Stimulated activated CD8-positive, alpha-beta memory T cell treated with anti-CD3 and anti-CD28 coated beads, Interleukin-7, amount 100 ng/mL, for 48 hours (primary cell): ENCODE data around the gene KIRREL3.

Experiments used
- DNase-seq, 2 donors: peaks; one replicate each; pipeline ENCODE4 v3.0.0-alpha.2; 2020; ENCODE audit warnings: low read depth in 1 of 2; ENCODE audit errors: extremely low read depth in 1 of 2

The KIRREL3 gene

DNA sequence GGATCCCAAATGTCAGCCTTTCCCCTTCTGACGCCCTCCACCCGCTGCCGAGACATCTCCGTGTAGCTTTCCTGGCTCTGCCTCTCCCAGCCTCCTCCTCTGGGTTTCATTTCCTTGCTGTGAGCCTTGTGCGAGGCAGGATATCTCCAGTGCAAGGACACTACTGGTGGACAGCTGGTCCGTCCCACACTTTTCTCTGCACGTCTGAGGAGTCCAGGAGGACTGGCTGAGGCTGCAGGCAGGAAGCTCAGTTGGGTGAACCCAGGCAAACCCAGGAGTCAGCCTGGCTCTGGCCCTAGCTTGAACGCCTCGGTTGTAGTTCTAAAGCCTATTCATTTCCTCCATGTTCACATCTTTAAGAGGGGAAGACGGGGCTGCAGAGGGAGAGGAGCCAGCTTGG, 499.6 kb downstream of the KIRREL3 start:
- no peak for DNase-seq

DNA sequence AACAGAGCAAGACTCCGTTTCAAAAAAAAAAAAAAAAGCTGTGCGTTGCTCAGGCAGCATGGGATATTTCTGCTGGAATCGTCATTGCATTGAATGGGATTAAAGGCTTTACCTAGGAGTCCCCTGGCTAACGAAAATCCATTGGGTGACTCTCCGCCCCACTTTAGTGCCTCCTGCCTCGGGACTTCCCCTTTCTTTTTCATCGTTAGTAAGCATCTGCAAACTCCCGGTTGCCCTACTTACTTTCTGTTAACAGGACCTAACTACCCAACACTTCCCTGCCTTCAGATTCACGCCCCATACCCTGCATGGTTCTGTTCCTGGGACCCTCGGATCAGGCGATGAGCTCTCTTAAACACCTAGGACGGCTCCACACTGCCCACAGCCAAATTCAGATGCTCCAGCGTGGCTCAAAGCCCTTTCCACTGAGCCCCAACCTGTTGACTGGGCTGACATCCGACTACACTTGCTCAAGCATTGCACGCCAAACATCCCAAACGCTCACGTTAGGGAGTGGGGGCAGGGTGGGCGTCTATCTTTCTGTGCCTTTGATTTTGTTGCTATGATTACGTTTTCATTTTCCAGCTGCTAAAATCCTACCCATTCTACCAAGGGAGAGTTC, 501.3 kb downstream of the KIRREL3 start:
- DNase-seq: no peak

DNA sequence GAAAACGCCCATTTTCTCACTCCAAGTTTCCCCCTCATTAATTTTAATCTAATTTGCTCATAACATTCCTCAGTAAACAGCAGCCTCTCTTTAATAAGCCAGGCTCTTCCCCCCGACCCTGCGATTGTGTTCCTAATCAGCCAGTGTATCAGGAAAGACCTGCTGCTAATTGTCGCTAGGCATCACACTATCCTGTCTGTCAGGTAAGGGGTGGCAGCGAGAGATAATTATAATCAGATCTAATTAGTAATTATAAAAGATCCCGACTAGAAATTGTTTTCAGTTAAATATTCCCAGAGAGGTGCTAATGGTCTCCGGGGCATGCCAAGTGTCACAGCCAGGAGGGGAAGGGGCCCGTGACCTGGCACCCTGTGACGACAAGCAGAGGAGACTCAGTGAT, 502.3 kb downstream of the KIRREL3 start:
- no peak for DNase-seq

DNA sequence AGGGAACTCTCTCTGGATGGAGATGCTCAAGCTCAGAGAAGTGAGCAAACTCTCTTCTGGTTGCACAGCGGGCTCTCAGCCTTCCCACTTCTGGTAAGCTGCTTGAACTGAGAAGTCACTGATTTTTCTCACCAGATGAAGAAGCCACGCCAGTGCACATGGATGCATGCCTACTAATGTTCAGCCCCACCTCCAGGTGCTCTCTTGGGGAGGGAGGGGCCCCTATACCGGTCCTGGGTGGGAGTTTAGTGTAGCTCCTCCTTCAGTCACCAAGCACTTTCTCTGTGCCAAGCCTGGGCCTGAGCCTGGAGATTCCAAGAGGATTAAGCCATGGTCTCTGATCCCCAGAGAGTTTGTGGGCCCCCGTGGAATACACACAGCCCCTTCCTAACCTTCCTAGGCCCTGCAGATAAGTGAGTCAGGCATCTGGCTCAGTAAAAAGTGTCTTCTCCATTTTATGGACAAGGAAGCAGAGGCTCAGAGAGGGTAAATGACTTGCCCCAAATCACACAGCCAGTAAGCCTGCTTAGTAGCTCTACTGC, 502.9 kb downstream of the KIRREL3 start:
- no peak for DNase-seq

DNA sequence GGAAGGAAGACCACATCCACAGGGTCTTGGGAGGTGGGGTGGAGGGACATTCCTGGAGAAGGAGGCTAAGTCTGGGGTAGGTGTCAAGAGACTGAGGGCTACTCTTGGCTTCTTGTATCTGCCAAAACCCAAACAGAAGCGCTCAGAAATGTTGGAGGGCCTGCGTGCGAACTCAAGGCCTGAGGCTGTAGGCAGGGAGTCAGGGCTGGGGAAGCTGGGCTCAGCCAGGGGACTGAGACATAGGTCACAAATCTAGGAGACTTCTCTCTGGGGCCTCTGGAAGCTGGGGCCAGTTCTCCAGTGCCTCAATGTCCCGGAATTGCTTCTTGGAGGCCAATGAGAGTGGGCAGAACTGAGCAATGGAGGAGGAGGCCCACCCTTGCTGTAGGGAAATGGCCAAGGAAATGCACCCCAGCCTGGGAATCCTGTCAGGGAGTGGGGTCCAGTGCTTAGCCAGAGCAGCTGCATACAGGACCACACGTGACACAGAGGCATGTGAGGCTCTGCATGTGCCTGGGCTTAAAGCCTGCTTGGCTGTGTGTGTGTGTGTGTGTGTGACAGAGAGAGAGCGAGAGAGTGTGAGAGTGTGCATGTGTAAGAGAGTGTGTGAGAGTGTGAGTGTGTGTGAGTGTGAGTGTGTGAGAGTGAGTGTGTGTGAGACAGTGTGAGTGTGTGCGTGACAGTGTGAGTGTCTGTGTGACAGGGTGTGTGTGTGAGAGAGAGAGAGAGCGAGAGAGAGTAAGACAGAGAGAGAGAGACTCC, 503.8 kb downstream of the KIRREL3 start:
- no peak for DNase-seq

DNA sequence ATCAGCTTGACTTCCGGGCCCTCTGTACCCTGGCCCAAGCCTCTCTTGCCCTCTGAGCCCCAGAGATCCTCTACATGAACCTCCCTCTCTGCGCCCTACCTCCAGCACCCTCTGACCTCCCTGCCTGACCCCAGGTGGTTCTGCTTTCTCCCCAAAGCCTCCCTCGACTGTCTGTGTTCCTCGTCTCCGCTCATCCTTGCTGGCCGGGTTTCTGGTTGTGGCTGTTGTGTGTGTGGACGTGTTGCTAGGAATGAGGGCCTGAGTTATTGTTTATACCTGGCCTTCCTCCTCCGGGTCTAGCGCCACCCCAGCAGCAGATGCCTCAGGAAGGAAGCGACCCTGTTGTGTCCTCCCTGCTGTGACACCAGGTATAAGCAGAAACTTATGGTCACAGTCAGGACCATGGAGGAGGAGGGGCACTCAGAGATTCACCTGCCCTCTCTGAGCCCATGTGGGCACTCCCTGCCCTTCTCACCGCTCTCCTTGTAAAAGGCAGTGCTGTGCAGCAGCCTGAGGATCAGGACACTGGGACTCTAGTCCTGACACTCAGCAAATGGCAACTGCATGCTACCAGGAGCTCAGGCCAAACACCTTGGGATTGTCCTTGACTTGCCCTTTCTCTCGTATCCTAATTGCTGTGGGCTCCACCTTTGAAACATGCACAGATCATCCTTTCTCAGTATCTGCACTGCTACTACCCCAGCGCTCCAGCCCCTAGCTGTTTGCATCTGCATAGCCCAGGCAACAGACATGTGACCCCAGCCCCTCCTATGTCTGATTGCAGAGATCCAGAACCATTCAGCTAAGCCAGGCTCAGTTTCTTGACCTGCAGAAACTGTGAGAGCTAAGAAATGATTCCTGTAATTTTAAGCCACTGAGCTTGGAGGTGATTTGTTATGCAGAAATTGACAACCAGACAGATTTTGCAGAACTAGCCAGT, 505.0 kb downstream of the KIRREL3 start:
- no peak for DNase-seq

DNA sequence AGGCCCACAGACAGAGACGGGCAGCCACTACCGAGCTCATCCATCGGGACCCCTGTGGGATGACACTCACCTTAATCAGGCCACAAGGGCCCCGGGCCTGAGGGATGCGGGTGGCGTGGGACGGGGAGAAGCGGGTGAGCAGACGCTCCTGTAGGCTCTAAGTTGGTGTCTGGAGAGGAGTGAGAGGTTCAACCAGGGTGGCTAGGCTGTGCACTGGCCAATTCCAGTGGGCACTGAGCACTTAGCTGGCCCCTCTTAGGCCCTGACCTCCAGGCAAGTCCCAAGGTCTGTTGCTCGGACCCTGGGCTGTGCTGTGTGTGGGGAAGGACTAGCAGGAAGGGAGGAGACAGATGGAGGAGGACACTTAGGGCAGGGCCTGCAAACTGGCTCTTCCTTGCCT, 505.7 kb downstream of the KIRREL3 start:
- DNase-seq: no peak

DNA sequence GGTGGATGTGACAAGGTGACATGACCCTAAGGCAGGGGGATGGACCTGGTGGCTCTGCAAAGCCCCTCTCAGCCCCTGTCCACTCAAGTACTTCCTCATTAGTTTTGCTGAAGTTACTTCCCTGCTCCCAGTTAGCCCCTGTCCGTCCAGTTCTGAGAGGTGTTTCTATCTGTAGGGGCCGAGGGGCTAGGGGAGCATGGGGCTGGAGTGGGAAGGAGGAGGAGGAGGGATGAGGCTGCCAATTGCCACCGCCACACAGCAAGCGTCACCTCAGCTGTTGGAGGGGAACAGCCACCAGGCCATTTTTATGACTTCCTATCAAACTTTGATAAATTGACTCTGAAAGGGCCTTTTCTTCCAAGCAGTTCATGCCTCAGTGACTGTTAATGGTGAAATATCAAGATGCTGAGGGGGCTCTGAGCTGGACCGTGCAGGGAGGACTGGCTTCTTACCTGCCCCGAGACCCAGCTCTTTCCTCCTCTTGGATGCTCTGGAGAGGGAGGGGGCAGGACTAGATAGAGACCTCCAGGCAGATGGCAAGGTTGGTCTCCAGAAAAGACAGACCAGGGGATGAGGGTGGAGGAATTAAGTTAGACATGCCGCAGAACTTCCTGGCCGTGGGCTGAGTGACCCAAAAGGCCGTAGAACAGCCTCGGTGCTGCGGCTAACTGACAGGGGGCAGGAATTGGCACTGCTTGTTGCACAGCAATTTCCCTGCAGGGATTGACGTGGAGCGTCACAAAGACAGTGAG, 508.1 kb downstream of the KIRREL3 start:
- no peak for DNase-seq

DNA sequence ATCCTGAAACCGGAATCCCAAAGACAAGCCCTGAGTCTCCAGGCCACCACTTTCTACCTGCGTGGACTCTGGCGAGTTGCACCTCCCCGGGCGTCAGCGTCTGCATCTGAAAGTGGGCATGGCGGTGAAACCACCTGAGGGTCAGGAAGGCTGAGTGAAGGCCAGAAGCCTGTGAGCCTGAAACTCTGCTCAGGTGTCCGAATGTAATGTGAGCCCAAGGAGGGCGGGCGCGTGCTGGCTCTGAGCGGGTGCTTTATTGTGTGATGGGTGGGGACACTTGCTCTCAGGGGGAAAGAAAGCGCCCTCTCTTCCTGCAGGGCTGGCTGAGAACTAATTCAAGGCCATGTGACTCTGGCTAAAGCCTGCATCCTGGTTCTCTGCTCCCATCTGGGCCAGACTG, 509.5 kb downstream of the KIRREL3 start:
- no peak for DNase-seq

DNA sequence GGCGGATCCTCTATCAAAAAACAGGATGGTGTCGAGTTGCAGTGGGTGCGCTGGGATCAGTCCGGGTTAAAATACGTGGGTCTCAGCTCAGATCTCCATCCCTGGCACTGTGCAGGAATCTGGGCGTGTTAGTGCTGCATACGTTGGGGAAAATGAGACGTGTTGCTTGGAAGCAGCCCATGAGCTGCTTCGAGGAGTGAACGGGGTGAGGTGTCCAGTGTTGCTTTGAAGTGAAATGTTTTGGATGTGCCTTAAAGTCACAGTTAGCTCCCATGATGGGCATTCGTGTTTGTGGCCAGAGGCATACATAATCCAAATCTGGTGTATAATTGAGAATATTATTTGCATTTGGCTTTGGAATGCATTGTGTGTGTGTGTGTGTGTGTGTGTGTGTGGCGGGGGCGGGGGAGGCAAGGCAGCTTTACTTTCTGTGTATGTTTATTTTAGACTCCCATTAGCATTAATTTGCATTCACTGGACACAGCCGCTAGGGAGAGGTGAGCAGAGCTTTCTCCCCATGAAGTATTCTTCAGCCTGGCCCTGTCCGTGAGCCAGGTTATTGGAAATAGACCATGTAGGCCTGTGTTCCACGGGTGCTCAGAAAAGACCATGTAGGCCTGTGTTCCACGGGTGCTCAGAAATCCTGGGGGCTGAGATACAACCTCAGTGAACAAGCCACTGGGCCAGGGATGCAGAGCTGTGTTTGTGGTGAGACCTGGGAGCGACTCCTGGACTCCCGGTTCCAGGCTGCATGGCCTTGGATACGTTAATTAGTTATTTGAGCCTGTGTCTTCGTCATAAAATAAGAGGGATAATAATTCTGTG, 510.5 kb downstream of the KIRREL3 start:
- DNase-seq: no peak

DNA sequence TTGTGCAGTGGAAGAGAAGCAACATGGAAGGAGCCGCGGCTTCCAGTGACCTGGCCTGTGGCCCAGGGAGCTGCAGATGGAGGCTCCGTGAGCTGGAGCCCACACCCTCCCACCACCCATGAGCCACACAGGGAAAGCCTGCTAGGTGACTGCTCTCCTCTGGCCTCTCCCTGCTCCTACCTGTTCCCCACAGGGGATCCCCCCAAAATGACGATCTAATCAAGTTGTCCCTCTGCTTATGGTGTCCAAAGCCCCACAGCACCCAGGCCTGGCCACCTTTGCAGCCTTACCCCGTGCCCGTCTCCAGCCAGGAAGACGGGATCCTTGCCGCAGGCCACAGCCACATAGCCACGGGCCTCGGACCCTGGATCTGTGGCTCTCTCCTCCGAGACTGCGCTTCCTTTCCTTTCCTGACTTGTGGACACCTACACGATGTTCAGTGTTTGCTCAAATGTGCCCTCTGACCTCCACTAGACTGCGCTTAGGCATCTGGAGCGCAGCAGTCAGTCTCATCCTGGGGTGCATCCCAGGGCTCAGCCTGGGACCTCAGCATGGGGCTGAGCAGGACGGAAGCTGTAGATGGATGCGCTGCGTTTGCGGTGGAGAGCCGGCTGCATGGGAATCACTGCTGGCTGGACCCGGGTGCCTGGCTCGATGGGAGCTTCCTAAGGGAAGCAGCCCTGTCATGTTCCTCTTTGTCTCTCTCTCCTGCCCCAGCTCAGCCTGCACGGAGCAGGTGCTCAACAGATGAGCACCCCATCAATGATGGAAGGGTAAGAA, 511.8 kb downstream of the KIRREL3 start:
- DNase-seq: no peak

DNA sequence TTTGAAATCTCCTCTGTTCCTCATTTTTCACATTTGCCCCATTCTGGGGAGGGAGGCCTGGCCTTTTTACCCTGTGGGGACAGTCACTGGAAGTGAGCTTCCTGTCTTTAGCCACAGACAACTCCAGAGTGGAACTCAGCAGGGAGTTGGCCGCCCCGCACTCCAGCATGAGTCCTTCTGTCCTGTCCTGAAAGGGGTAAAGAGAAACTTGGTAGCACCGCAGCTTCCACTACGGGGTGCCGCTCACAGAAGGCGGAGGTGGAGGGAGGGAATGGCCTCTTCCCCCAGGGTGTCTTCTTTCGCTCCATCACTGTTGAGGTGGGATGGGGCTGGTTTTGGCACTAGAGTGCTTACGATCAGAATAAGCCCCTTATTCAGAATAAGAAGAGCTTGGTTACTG, 512.9 kb downstream of the KIRREL3 start:
- no peak for DNase-seq

DNA sequence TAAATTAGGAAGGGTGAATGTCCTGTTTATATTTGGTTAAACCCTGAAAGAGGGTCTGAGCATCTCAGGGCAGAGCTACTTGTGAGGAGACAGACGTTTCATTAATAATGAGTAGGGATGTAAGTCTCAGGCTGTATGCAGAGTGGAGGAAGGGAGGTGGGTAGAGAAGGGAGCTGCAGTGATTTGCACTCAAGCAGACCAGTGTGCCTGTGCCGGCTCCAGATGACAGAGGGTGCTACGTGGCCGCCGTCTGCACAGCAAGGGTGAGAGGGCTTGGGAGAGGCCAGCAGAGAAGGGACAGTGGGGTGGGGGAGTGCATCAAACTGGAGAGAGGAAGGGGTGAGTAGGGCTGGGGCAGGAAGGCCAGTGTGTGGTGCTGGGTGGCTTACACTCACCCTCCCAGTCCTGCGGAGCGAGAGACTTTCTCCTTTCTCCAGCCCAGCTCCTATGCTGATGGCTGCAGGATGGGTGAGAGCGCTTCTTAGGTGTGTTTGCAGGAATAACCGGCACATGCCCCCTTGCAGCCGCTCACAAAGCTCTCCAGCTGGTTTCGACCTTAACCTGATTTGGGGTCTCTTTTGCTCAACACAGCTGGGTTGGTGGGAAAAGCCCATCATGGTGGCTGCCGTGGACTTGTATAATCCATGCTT, 514.5 kb downstream of the KIRREL3 start:
- no peak for DNase-seq

DNA sequence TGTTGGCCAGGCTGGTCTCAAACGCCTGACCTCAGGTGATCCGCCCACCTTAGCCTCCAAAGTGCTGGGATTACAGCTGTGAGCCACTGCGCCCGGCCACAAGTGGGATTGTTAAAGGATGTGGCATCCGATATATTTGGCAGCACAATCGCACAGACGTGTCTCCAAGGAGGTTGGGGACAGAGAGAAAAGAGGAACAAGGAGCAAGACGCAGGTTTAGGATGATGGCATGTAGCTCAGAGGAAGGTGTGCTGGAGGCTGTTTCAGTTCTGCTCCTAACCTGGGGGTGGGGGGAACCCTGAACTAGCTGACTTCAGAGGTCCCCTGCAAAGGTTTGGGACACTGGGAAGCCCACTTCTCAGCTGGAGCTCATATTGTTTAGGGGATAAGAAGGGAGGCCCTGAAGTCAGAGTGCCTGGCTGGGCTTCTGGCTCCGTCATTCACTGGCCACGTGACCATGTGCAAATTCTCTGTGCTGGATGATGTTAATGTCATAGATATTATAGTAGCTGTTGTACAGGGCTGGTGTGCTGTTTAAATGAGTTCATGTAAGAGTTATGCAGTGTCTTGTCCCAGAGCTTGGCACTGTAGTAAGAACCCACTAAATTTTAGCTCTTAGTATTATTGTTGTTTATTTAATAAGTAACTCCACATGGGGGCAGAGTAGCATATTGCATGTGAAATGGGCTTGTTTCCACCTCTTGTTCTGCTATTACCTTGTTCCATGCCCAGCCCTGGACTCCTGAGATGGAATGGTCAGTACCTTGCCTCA, 515.4 kb downstream of the KIRREL3 start:
- no peak for DNase-seq

DNA sequence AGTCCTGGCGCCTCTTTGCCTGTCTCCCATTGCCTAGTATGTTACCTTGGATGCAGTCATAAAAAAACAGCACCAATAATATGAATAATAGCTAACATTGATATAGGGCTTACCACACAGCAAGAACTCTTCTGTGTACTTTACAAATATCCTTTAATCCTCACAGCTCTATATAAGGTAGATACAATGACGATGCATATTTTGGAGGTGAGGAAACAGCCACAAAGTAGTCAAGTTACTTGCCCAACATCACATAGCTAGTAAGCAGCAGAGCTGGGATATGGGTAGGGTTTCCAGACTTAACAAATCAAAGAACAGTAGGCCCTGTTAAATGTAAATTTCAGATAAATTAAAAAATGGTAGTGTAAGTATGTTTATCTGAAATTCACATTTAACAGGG, 516.3 kb downstream of the KIRREL3 start:
- no peak for DNase-seq

DNA sequence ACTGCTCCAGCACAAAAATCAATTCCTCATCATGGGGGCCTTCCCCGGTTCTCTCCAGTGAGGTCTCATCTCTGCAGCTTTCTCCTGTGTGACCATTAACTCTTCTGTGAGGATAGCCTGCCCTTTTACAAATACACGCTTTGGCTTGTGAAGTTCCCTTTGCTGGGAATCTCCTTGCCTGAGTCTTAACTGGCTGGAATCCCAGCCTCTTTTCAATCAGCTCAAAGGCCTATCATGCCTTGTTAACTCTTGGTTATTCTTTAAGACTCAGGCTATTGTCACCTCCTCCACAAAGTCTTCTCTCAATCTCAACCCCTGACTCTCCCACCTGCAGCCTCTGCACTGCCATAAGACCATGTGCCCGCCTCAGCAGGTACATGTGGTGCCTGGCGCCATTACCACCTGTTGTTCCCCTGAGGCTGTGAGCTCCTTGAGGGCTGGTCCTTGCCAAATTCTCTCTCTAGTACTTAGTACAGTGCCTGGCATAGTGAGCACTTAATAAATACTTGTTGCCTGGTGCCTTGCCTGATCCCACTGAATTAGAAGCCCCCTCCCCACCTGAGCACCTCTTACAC, 516.9 kb downstream of the KIRREL3 start:
- no peak for DNase-seq

DNA sequence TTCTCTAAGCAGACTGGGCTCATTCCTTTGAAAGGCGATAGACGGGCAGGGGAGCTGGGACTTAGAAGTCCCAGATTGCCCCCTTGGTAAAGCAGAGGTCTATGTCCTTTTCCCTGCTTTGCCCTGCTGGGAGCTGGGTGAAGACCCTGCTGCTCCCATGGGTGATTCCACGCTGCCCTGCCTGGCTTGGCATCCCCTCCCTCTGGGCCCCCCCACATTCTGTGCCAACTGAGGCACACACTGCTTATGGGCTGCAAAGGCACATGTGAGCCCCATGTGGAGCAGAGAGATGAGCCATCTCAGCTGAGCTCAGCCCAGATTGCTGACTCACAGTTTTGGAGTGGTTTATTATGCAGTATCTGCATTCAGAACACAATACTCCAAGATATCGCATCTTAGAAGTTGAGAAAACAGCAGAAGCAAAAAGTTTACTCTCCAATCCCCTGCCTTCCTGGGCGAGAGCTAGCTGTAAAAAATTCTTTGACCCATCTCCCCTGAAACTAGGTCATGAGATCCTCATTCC, 517.9 kb downstream of the KIRREL3 start:
- no peak for DNase-seq
